ENCODE measurements around the gene ARHGAP19.

Gene ARHGAP19

DNA sequence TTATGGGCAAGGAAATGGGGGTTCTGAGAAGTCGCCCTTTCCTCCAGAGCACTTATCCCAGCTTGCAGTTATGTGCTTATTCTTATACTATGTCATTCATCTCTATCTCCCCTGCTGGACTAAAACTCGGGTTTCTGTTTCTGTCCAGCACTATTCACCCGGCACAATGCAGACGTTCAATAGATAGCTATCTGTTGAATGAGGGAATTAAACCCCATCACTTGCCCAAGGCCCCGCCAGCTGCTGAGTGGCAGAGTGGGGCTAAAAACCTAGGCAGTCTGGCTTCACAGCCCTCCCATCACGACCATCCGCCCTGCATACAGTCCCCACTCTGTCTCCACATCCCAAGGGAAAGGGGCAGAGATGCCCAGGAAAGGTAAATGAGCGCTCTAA, 112.1 kb downstream of the ARHGAP19 start:
- H4K20me1 ChIP-seq (ENCODE audit: insufficient read depth, low read length), result no peaks in the 10 kb centered on the region
- no peak overlapping the region for H3K27ac ChIP-seq (ENCODE audit: low read depth, low read length, poor library complexity, severe bottlenecking)
- no peaks in the 10 kb centered on the region for H3K27me3 ChIP-seq (ENCODE audit: insufficient read depth, low read length)
- H3K4me1 ChIP-seq (ENCODE audit: insufficient read depth, low read length, severe bottlenecking), result peaks cover 26% of the 10 kb centered on the region
- TF ChIP-seq, protein P1, sequence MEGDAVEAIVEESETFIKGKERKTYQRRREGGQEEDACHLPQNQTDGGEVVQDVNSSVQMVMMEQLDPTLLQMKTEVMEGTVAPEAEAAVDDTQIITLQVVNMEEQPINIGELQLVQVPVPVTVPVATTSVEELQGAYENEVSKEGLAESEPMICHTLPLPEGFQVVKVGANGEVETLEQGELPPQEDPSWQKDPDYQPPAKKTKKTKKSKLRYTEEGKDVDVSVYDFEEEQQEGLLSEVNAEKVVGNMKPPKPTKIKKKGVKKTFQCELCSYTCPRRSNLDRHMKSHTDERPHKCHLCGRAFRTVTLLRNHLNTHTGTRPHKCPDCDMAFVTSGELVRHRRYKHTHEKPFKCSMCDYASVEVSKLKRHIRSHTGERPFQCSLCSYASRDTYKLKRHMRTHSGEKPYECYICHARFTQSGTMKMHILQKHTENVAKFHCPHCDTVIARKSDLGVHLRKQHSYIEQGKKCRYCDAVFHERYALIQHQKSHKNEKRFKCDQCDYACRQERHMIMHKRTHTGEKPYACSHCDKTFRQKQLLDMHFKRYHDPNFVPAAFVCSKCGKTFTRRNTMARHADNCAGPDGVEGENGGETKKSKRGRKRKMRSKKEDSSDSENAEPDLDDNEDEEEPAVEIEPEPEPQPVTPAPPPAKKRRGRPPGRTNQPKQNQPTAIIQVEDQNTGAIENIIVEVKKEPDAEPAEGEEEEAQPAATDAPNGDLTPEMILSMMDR (IDR thresholded peaks at IDR 0.05; ENCODE audit: low read length), result no peak
- TF ChIP-seq EZH2 (IDR thresholded peaks at IDR 0.05; ENCODE audit: borderline replicate concordance, low read length), result no peak
- no peak overlapping the region for H2AFZ ChIP-seq (ENCODE audit: low read length)
- peak overlapping the region; percentile 29 for H3K4me3 ChIP-seq (ENCODE audit: low read depth, low read length, poor library complexity, severe bottlenecking)
- H3K9ac ChIP-seq (ENCODE audit: low read length), result no peak overlapping the region; the same call in 1 of the 2 replicates
- peak overlapping the region; percentile 42; the same call in 1 of the 2 replicates for H3K4me2 ChIP-seq (ENCODE audit: low read length)
- H3K36me3 ChIP-seq (ENCODE audit: insufficient read depth, low read length), result no peaks in the 10 kb centered on the region
- H3K79me2 ChIP-seq (ENCODE audit: insufficient read depth, low read length), result 0 out of 2 replicates have a peak, but pooled peaks cover 12% of the 10 kb centered on the region
- H3K9me3 ChIP-seq (ENCODE audit: low read length), result no peaks in the 10 kb centered on the region
- H3F3A ChIP-seq (ENCODE audit: insufficient read depth, low read length), result no peaks in the 10 kb centered on the region
- no peaks in the 10 kb centered on the region for H3K9me2 ChIP-seq (ENCODE audit: low read depth, low read length)

DNA sequence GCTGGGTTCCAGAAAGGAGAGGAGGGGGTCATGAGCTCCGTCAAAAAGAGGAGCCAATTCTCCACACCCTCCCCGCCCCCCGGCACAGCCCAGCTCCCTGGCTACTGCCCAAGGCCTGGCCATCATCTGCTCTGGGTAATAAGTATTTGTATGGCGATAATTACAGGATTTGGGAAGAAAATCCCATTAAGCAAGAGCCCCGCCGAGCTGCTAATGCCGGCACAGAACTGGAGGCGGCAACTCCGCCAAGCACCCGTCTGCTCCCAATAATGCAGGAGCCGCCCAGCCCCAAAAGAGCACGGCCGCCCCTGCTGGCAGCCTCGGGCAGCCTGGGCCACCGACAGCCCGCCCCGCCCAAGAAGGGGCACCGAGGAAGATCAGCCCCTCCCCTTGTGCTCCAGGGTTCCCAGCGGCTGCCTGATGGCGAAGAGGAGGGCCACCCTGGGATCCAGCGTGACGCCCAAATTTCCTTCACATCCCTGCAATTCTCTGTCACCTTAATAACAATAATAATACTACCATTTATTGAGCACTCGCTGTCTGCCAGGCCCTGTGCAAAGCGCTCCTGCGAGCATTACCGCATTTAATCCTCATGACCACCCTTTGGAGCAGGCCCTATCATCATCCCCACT, 112.6 kb downstream of the ARHGAP19 start:
- H3K9ac ChIP-seq (ENCODE audit: low read length), result no peak overlapping the region; the same call in 1 of the 2 replicates
- no peaks in the 10 kb centered on the region for H3F3A ChIP-seq (ENCODE audit: insufficient read depth, low read length)
- no peak overlapping the region for H2AFZ ChIP-seq (ENCODE audit: low read length)
- no peaks in the 10 kb centered on the region for H3K9me3 ChIP-seq (ENCODE audit: low read length)
- H3K36me3 ChIP-seq (ENCODE audit: insufficient read depth, low read length), result no peaks in the 10 kb centered on the region
- 0 out of 2 replicates have a peak, but pooled peaks cover 12% of the 10 kb centered on the region for H3K79me2 ChIP-seq (ENCODE audit: insufficient read depth, low read length)
- H3K27me3 ChIP-seq (ENCODE audit: insufficient read depth, low read length), result no peaks in the 10 kb centered on the region
- peak overlapping the region; percentile 29 for H3K4me3 ChIP-seq (ENCODE audit: low read depth, low read length, poor library complexity, severe bottlenecking)
- H4K20me1 ChIP-seq (ENCODE audit: insufficient read depth, low read length), result no peaks in the 10 kb centered on the region
- TF ChIP-seq, protein P1 (IDR thresholded peaks at IDR 0.05; ENCODE audit: low read length), result peak; percentile 19; the same call in 1 of the 2 replicates
- TF ChIP-seq EZH2 (IDR thresholded peaks at IDR 0.05; ENCODE audit: borderline replicate concordance, low read length), result no peak
- H3K4me1 ChIP-seq (ENCODE audit: insufficient read depth, low read length, severe bottlenecking), result peaks cover 26% of the 10 kb centered on the region
- H3K9me2 ChIP-seq (ENCODE audit: low read depth, low read length), result no peaks in the 10 kb centered on the region
- peak overlapping the region; percentile 48; the same call in 1 of the 2 replicates for H3K4me2 ChIP-seq (ENCODE audit: low read length)
- no peak overlapping the region for H3K27ac ChIP-seq (ENCODE audit: low read depth, low read length, poor library complexity, severe bottlenecking)

DNA sequence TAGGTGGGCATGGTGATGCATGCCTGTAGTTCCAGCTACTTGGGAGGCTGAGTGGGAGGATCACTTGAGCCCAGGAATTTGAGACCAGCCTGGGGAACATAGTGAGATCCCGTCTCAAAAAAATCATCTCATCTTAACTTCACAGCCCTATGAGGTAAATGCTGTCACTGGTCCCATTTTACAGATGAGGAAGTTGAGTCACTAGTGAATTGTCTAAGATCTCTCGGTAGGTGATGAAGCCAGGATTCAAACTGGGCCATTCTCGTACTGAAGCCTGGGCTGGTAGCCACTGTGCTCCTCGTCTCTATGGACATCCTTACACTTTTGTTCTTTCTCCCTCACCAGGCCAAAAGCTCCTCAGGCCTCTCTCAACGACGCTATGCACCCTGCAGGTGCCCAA, 113.1 kb downstream of the ARHGAP19 start:
- Histone ChIP-seq H3K79me2 (ENCODE audit: insufficient read depth, low read length) (0 out of 2 replicates have a peak, but pooled peaks cover 8% of the 10 kb centered on the region), H3K4me3 (ENCODE audit: low read depth, low read length, poor library complexity, severe bottlenecking) (no peak overlapping the region), H3K27ac (ENCODE audit: low read depth, low read length, poor library complexity, severe bottlenecking) (no peak overlapping the region), H3F3A (ENCODE audit: insufficient read depth, low read length) (no peaks in the 10 kb centered on the region), H3K9me3 (ENCODE audit: low read length) (no peaks in the 10 kb centered on the region), H3K36me3 (ENCODE audit: insufficient read depth, low read length) (no peaks in the 10 kb centered on the region), H4K20me1 (ENCODE audit: insufficient read depth, low read length) (no peaks in the 10 kb centered on the region), H2AFZ (ENCODE audit: low read length) (no peak overlapping the region), H3K9me2 (ENCODE audit: low read depth, low read length) (no peaks in the 10 kb centered on the region), H3K27me3 (ENCODE audit: insufficient read depth, low read length) (no peaks in the 10 kb centered on the region), H3K9ac (ENCODE audit: low read length) (no peak overlapping the region; the same call in 1 of the 2 replicates), H3K4me1 (ENCODE audit: insufficient read depth, low read length, severe bottlenecking) (peaks cover 26% of the 10 kb centered on the region), H3K4me2 (ENCODE audit: low read length) (peak overlapping the region; percentile 48; the same call in 1 of the 2 replicates)
- TF ChIP-seq, protein P1 (IDR thresholded peaks at IDR 0.05; ENCODE audit: low read length), result no peak
- TF ChIP-seq EZH2 (IDR thresholded peaks at IDR 0.05; ENCODE audit: borderline replicate concordance, low read length), result no peak
